Glutamatergic neuron (in vitro differentiated cells): Measurements from ENCODE around the gene PTPRG. TPM values are rescaled to one million over a fixed set of nuclear protein-coding genes. Genes with fewer than 3 reads are reported as not detected.

Experiments
- DNase-seq: peaks from one replicate; pipeline ENCODE4 v3.0.0; 2022
- H3K27ac Mint-ChIP-seq: one replicate; pipeline ENCODE4 v1.8.0; 2020; ENCODE audit warnings: mild to moderate bottlenecking, mixed read lengths, inconsistent platforms; ENCODE audit not compliant: unreplicated experiment
- H3K27me3 Mint-ChIP-seq: one replicate; pipeline ENCODE4 v1.8.0; 2020; ENCODE audit warnings: mild to moderate bottlenecking, moderate library complexity, mixed read lengths, inconsistent platforms; ENCODE audit not compliant: unreplicated experiment
- H3K36me3 Mint-ChIP-seq: one replicate; pipeline ENCODE4 v1.8.0; 2020; ENCODE audit warnings: mild to moderate bottlenecking, mixed read lengths, inconsistent platforms; ENCODE audit not compliant: unreplicated experiment
- H3K4me1 Mint-ChIP-seq: one replicate; pipeline ENCODE4 v1.8.0; 2020; ENCODE audit warnings: mild to moderate bottlenecking, low read depth, mixed read lengths, inconsistent platforms; ENCODE audit not compliant: unreplicated experiment
- H3K4me3 Mint-ChIP-seq: one replicate; pipeline ENCODE4 v1.8.0; 2020; ENCODE audit warnings: mild to moderate bottlenecking, mixed read lengths, inconsistent platforms; ENCODE audit not compliant: unreplicated experiment
- H3K9me3 Mint-ChIP-seq: one replicate; pipeline ENCODE4 v1.8.0; 2020; ENCODE audit warnings: mild to moderate bottlenecking, moderate library complexity, mixed read lengths, inconsistent platforms; ENCODE audit not compliant: unreplicated experiment
- CTCF ChIP-seq: fragments of 200-600 bp; sonication (generic); IDR thresholded peaks from one replicate; pipeline ENCODE4 v1.5.0; 2021; ENCODE audit not compliant: partially characterized antibody, unreplicated experiment
- total RNA-seq: library from RNA; stranded (reverse); fragmentation: NEBNext Ultra II Directional; extraction: Animal tissue kit (Norgen Biotek cat#: 25700); gene quantifications from one replicate; pipeline ENCODE4 v1.2.1, GENCODE V29; 2021; ENCODE audit not compliant: unreplicated experiment

PTPRG gene
- total RNA-seq, 1 donor from 2014 or later = 52.1 TPM

DNA sequence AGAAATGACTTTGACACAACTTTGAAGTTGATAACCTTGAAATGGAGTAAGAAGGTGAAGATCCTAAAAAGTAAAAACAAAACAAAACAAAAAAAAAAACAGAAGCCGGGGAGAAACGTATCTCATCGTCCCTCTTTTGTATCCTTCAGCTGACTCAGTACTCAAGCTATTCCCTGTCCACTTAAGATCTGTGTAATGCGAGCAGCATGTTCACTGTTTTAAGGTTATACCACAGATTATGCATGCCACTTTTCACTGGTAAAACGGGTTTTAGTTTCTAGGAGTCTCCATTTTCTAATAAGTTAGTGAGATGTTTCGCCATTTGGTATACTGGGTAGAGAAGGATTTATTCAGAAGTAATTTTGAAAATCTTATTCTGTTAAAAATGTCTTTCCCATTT is 487.7 kb downstream of the PTPRG start:
- Mint-ChIP-seq H3K4me1 (peaks cover 5% of the 10 kb centered on the region), H3K4me3 (no peak overlapping the region), H3K27ac (no peak overlapping the region), H3K27me3 (no peaks in the 10 kb centered on the region), H3K36me3 (no peaks in the 10 kb centered on the region), H3K9me3 (peaks cover 2% of the 10 kb centered on the region)
- DNase-seq = no peak
- TF ChIP-seq CTCF = no peak

DNA sequence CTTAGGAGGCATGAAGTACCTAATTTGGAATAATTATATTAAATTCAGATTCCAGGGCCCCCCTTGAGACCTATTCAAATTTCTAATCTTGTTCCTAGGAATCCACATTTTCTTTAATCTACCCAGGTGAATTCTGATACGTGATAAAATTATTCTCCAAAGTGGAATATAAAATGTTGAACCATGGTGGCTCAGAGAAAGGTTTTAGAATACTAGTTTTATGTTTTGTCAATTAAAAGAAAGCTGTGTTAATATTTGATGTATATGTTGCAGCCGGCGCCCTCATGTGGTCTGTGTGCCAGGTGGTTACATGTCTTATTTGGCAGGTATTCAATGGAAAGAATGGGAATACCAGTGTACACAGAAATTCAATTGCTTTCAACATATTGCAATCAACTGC is 490.1 kb downstream of the PTPRG start:
- Mint-ChIP-seq H3K4me3 (no peak overlapping the region), H3K27me3 (no peaks in the 10 kb centered on the region), H3K36me3 (no peaks in the 10 kb centered on the region), H3K4me1 (peaks cover 1% of the 10 kb centered on the region), H3K27ac (no peak overlapping the region), H3K9me3 (peaks cover 2% of the 10 kb centered on the region)
- TF ChIP-seq CTCF = no peak
- DNase-seq = peak; percentile 48

DNA sequence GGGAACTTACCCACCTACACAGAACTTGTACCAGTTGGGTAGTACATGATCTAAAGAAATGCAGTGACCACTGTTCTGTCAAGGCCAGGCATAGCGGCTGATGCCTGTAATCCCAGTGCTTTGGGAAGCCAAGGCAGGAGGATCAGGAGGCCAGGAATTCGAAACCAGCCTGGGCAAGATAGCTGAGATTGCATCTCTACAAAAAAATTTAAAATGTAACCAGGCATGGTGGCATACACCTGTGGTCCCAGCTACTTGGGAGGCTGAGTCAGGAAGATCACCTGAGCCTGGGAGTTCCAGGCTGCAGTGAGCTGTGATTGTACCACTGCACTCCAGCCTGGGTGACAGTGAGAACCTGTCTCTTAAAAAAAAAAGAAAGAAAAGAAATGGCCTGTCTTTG is 491.0 kb downstream of the PTPRG start:
- H3K4me1 Mint-ChIP-seq = peaks cover 1% of the 10 kb centered on the region
- peaks cover 2% of the 10 kb centered on the region for H3K9me3 Mint-ChIP-seq
- no peaks in the 10 kb centered on the region for H3K36me3 Mint-ChIP-seq
- H3K27me3 Mint-ChIP-seq = no peaks in the 10 kb centered on the region
- H3K27ac Mint-ChIP-seq = no peak overlapping the region
- DNase-seq = no peak
- H3K4me3 Mint-ChIP-seq = no peak overlapping the region
- no peak for TF ChIP-seq CTCF

- Mint-ChIP-seq H3K36me3 (no peaks in the 10 kb centered on the region), H3K4me1 (peaks cover 5% of the 10 kb centered on the region), H3K9me3 (no peaks in the 10 kb centered on the region), H3K27me3 (no peaks in the 10 kb centered on the region), H3K27ac (no peak overlapping the region), H3K4me3 (no peak overlapping the region)
- no peak for DNase-seq
- TF ChIP-seq CTCF = no peak
These were observed 495.3 kb downstream of the PTPRG start for GRCh38 chr3:62056658-62057057.

- Mint-ChIP-seq H3K36me3 (no peaks in the 10 kb centered on the region), H3K27ac (no peak overlapping the region), H3K4me1 (peaks cover 5% of the 10 kb centered on the region), H3K27me3 (no peaks in the 10 kb centered on the region), H3K4me3 (no peak overlapping the region), H3K9me3 (no peaks in the 10 kb centered on the region)
- TF ChIP-seq CTCF = no peak
- DNase-seq = no peak
These were observed 496.1 kb downstream of the PTPRG start for GRCh38 chr3:62057339-62058047.
